Measurements from ENCODE around the gene RNU5B-1. TPM values are rescaled to one million over a fixed set of nuclear protein-coding genes. Genes with fewer than 3 reads are reported as not detected.
"Not testable (repeated sequence)": the region's sequence is repeated elsewhere in the genome, so short reads cannot be mapped to it uniquely, and the experiment has no call there.

The RNU5B-1 gene
- polyA plus RNA-seq, 5 donors: not detected

DNA sequence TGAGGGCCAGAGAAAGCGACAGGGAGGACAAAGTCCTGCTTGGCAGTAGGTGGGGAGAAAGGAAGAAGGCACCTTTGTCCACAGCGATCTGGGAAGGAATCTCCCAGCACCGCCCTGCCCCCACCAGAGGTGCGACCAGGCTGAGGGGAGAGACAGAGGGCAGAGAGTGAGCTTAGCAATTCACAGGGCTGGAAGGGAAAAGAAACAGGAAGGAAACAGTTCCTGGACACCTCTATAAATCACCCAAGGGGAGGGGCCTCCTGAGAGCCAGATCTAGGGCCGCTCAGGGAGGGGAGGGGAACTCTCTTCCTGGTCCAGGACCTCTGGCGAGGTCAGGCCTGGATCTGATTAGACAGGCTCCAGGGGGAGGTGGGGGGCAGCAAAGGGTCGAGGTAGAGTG, 35.4 kb downstream of the RNU5B-1 start:
- no peak for DNase-seq

DNA sequence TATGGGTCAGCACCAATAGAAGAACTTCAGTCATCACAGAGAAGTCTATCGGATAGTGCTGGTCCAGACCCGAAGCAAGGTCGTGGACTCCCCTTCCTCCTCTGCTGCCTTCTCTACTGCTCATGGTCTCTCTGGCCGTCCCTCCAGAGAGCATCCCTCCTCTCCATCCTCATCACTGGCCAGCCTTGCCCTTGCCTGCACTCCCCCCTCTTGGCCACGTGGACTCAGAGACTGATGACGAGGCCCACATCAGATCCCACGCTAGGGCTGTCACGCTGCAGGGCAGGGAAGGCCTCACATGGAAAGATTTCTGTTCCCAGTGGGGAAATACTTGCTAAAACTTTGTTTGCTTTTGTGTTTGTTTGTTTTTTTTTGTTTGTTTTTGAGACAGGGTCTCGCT, 38.0 kb downstream of the RNU5B-1 start:
- DNase-seq: no peak

DNA sequence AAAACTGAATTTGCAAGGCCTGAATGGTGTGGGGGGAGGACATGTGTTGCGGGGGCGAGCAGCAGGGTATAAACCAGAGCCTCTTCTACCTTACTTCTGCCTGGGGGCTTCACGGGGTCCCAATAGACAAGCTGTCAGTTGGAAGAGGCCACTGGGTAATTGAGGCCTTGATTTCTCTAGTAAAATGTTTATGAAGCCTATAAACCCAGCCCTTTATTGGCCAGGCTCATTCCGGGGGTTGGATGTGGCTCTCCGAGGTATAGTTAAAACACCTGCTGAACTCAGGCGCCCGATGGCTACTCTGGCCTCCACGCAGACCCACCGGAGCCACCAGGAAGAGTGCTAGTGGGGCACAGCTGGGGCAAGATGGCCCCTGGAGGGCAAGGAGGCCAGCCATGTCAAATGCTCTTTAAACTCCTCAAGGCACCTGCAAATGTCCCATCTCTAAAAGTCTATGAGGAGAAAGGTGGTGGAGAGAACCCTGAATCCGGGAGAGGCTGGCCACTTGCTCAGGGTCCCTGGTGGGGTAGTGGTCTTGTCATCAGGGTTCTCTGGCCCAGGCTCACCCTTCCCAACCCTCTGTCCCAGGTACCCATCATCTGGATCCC, 39.0 kb downstream of the RNU5B-1 start:
- DNase-seq: no peak

DNA sequence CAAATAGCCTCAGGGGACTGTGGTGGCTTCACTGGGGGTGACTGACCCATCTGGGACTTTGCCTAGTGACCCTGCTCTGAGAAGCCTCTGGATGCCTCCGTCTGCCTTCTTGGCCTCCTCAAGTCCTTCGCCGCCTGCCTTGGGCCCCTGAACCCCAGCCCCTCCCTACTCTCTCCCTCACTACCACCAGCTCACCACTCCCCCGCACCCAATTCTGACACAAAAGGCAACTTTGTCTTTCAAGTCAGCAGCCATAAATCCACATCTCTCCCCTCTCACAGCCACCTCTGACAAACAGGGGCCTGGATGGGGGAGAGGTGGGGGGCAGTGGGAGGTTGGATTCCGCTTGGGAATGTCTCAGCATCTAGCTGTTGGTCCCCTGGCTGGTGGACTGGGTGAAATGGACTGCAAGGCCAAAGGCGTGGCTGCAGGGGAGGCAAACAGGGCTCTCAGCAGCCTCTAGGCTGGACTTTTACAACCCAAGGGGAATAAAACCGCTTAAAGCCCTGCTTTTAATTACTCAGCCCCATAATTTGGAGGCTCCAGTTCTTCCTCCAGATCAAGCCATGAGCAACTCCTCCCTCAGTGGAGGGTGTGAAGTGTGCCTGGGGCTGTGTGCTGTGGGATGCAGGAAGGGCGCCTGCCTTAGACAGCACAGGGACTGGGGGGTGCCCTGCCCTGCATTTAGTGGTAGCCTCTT, 39.9 kb downstream of the RNU5B-1 start:
- DNase-seq: no peak

DNA sequence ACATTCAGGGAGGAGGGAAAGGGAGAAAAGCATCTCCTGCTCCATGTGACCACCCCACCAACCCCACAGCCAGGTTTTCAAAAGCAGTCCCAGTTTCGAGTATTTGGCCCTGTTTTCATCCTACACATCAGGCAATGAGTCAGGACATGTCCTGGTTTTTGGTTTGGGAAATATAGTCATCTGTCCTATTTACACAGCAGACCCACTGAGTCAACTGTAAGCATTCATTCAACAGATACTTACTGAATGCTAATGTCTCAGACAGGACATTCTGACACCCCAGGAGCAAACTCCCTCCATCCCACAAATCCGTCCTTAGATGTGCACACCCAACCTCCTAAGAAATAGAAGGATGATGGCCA, 40.4 kb downstream of the RNU5B-1 start:
- DNase-seq: no peak

DNA sequence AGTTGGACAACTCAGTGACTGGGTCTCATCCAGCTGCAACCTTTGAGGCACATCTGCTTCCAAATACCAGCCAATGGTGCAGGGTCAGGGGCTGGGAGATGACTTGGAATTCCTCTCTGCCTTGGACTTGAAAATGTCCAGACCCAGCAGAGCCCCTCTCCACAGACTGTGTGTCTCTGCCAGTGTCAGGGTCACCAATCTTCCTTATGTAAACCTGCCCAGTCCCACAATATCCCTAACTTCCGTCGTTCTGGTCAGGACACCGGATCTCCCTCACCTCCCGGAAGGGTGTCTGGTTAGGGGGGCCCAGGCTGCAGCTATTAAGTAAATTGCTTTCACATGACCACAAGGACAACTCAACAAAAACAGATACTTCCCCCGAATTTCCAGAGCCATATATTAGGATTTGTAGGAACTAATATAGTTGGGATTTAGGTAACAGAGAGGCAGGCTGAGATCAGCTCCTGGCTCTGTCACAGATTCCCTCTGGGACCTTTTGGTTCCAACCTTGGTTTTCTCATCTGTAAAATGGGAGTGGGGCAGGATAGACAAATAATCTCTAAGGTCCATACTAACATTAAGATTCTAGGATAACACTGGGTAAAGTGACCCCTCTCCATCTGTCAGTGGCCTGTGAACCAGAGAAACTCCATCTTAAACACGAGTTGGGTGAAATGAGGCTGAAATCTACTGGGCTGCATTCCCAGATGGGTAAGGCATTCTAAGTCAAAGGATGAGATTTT, 42.5 kb downstream of the RNU5B-1 start:
- no peak for DNase-seq

DNA sequence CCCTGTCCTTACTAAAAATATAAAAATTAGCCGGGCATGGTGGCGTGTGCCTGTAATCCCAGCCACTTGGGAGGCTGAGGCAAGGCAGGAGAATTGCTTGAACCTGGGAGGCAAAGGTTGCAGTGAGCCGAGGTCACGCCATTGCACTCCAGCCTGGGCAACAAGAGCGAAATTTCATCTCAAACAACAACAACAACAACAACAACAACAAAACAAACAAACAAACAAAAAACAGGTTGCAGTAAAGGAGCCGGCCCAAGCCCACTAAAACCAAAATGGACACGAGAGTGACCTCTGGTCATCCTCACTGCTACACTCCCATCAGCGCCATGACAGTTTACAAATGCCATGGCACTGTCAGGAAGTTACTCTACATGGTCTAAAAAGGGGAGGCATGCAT, 43.3 kb downstream of the RNU5B-1 start:
- not testable (repeated sequence) for DNase-seq

DNA sequence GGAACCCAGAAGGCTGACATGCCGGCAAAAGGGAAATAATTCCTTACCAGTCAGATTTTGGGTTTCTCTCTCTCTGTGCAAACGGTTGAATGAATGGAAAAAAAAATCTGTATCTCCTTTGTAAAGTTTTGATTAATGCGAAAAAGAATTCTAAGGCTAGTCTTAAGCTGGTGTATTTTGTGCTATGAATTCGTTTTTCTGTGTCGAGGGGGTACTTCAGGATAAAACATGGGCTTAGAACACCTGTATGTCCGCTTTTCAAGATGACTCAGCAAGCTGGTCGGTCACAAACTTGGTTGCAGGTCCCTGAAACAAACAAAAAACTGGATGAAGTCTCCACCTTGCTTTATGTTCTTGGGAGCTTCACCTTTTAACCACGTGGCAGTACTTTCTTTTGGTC, 44.9 kb downstream of the RNU5B-1 start:
- DNase-seq: no peak

DNA sequence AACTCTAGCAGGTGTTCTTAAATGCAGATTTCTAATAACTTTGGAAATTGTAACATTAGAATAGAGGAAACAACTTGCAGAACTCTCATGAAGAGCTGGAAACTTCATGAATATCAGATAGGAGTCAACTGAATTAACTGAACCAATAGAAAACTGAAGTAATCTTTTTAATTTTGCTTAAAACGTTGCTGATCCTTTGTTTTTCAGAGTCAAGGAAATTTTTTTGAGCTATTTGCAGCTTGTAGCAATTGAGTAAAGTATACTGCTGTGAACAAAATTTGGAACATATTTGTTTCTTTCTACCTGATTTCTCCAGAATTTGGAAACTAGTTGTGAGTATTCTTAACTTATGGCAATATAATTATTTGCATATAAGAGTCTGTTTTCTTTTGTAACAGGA, 47.5 kb downstream of the RNU5B-1 start:
- not testable (repeated sequence) for DNase-seq

Other genes starting within 250 kb of the RNU5B-1 start
- 100 to 1,000 TPM in 3 of 5 donors, 10 to 100 TPM in 2; 94.9 to 131 (median 107) TPM for gene RASL12, start 236.7 kb upstream of the RNU5B-1 start, polyA plus RNA-seq (ENCODE audit: insufficient read depth in 1 of 5, insufficient read length in 5 of 5, low replicate concordance in 1 of 5)
- 1 to 10 TPM in 1 of 5 donors, under 1 TPM in 4; 0.31 to 1.6 (median 0.89) TPM for gene KBTBD13, start 227.9 kb upstream of the RNU5B-1 start, polyA plus RNA-seq (ENCODE audit: insufficient read depth in 1 of 5, insufficient read length in 5 of 5, low replicate concordance in 1 of 5)
- gene UBAP1L, start 189.5 kb upstream of the RNU5B-1 start, polyA plus RNA-seq (ENCODE audit: insufficient read depth in 1 of 5, insufficient read length in 5 of 5, low replicate concordance in 1 of 5): 10 to 100 TPM in 3 of 5 donors, 1 to 10 TPM in 2; 7.1 to 11.7 (median 10.5) TPM
- gene PDCD7, start 170.9 kb upstream of the RNU5B-1 start, polyA plus RNA-seq (ENCODE audit: insufficient read depth in 1 of 5, insufficient read length in 5 of 5, low replicate concordance in 1 of 5): 10 to 100 TPM; 29.6 to 37.8 (median 34.9) TPM
- gene CLPX, start 119.3 kb upstream of the RNU5B-1 start, polyA plus RNA-seq (ENCODE audit: insufficient read depth in 1 of 5, insufficient read length in 5 of 5, low replicate concordance in 1 of 5): 10 to 100 TPM; 44.9 to 75.0 (median 67.9) TPM
- gene CILP, start 93.2 kb upstream of the RNU5B-1 start, polyA plus RNA-seq (ENCODE audit: insufficient read depth in 1 of 5, insufficient read length in 5 of 5, low replicate concordance in 1 of 5): 1 to 10 TPM; 1.3 to 2.8 (median 1.7) TPM
- 10 to 100 TPM; 18.2 to 21.6 (median 19.8) TPM for gene PARP16, start 17.8 kb upstream of the RNU5B-1 start, polyA plus RNA-seq (ENCODE audit: insufficient read depth in 1 of 5, insufficient read length in 5 of 5, low replicate concordance in 1 of 5)
- not detected for gene RNU5A-1, start 8.6 kb upstream of the RNU5B-1 start, polyA plus RNA-seq (ENCODE audit: insufficient read depth in 1 of 5, insufficient read length in 5 of 5, low replicate concordance in 1 of 5)
- gene IGDCC3, start 73.3 kb downstream of the RNU5B-1 start, polyA plus RNA-seq (ENCODE audit: insufficient read depth in 1 of 5, insufficient read length in 5 of 5, low replicate concordance in 1 of 5): 10 to 100 TPM in 3 of 5 donors, 1 to 10 TPM in 2; 5.5 to 12.9 (median 10.8) TPM
- gene IGDCC4, start 118.3 kb downstream of the RNU5B-1 start, polyA plus RNA-seq (ENCODE audit: insufficient read depth in 1 of 5, insufficient read length in 5 of 5, low replicate concordance in 1 of 5): 10 to 100 TPM; 30.0 to 45.0 (median 41.3) TPM
- 10 to 100 TPM; 20.9 to 34.6 (median 32.1) TPM for gene DPP8, start 213.0 kb downstream of the RNU5B-1 start, polyA plus RNA-seq (ENCODE audit: insufficient read depth in 1 of 5, insufficient read length in 5 of 5, low replicate concordance in 1 of 5)
- gene HACD3, start 225.8 kb downstream of the RNU5B-1 start, polyA plus RNA-seq (ENCODE audit: insufficient read depth in 1 of 5, insufficient read length in 5 of 5, low replicate concordance in 1 of 5): 100 to 1,000 TPM; 150 to 217 (median 169) TPM